ENCODE results near the gene RRP12. TPM values are rescaled to one million over a fixed set of nuclear protein-coding genes. Genes with fewer than 3 reads are reported as not detected.

Gene RRP12
- polyA plus RNA-seq, 1 of the 3 experiments (the other 2 are of a cell fraction) = 46.4 TPM

DNA sequence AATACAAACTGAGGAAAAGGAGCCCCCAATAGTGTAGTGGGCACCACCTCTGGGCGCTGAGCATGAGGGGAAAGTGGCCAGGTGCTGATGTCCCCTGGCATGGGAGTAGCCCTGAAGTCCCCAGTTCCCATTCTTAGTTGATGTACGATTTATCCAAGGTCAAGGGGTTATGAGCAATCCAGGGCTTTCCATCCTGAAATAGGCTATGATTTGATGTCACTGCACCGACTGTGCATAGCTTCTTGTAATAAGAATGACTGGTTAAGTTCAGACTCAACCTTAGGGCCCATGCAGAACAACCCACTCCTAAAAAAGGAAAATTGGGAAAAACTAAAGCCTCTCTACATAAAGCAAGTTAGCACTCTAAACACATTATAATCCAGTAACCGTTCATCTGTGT, 77.6 kb downstream of the RRP12 start:
- Histone ChIP-seq H3K4me3 (ENCODE audit: low read depth in 2 of 2, low read length in 1 of 2) (no peak overlapping the region), H3K4me1 (ENCODE audit: control insufficient read depth in 1 of 2, insufficient read depth in 2 of 2, low read depth in 1 of 2, low read length in 1 of 2) (peaks cover 0 to 5% of the 10 kb centered on the region in 2 experiments; a peak in 1 of 4 replicates), H3K9me2 (no peaks in the 10 kb centered on the region), H3K36me3 (replicated peaks in 1 of 2; ENCODE audit: control insufficient read depth in 1 of 2, insufficient read depth in 2 of 2, low read length in 1 of 2) (no peaks in the 10 kb centered on the region), H3F3A (replicated peaks; ENCODE audit: insufficient read depth) (peaks cover 5% of the 10 kb centered on the region), H2AFZ (ENCODE audit: low read depth) (no peak overlapping the region), H4K20me1 (ENCODE audit: insufficient read depth) (no peaks in the 10 kb centered on the region), H3K9ac (no peak overlapping the region), H3K9me3 (no peaks in the 10 kb centered on the region), H3K27ac (ENCODE audit: low read depth in 2 of 2, low read length in 1 of 2) (no peak overlapping the region), H3K4me2 (no peak overlapping the region), H3K79me2 (ENCODE audit: insufficient read depth) (no peaks in the 10 kb centered on the region), H3K27me3 (ENCODE audit: insufficient read depth) (no peaks in the 10 kb centered on the region)
- DNase-seq = no peak
- WGBS (ENCODE audit: low lambda C conversion rate) = 68% methylated on average over 4 of the region's 4 CpGs
- TF ChIP-seq EP300 (IDR thresholded peaks at IDR 0.05; ENCODE audit: borderline replicate concordance in 1 of 2, low read depth in 1 of 2, low read length in 1 of 2) (no peak), RCOR1 (IDR thresholded peaks at IDR 0.05; ENCODE audit: low read length) (no peak), POLR2AphosphoS5 (IDR thresholded peaks at IDR 0.05; ENCODE audit: low read depth, low read length) (no peak), FOSL2 (IDR thresholded peaks at IDR 0.05; ENCODE audit: borderline replicate concordance, low read depth) (no peak), EZH2phosphoT487 (IDR thresholded peaks at IDR 0.05; ENCODE audit: borderline replicate concordance, low read depth) (no peak), MEF2A (IDR thresholded peaks at IDR 0.05; ENCODE audit: borderline replicate concordance, low read depth) (no peak), TEAD4 (IDR thresholded peaks at IDR 0.05; ENCODE audit: borderline replicate concordance, insufficient read depth) (no peak), RXRA (IDR thresholded peaks at IDR 0.05; ENCODE audit: borderline replicate concordance, low read depth) (no peak), MXI1 (IDR thresholded peaks at IDR 0.05; ENCODE audit: low read depth, low read length) (no peak), FOXM1 (IDR thresholded peaks at IDR 0.05; ENCODE audit: low read depth) (no peak), SIN3A (IDR thresholded peaks at IDR 0.05; ENCODE audit: borderline replicate concordance, low read depth, low read length) (no peak), RAD21 (IDR thresholded peaks at IDR 0.05; ENCODE audit: low read length) (no peak), YY1 (IDR thresholded peaks at IDR 0.05; ENCODE audit: low read depth) (no peak)
- TF ChIP-seq, protein P1, sequence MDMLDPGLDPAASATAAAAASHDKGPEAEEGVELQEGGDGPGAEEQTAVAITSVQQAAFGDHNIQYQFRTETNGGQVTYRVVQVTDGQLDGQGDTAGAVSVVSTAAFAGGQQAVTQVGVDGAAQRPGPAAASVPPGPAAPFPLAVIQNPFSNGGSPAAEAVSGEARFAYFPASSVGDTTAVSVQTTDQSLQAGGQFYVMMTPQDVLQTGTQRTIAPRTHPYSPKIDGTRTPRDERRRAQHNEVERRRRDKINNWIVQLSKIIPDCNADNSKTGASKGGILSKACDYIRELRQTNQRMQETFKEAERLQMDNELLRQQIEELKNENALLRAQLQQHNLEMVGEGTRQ (IDR thresholded peaks at IDR 0.05; ENCODE audit: borderline replicate concordance, low read depth, low read length) = no peak
- TF ChIP-seq, protein P2, sequence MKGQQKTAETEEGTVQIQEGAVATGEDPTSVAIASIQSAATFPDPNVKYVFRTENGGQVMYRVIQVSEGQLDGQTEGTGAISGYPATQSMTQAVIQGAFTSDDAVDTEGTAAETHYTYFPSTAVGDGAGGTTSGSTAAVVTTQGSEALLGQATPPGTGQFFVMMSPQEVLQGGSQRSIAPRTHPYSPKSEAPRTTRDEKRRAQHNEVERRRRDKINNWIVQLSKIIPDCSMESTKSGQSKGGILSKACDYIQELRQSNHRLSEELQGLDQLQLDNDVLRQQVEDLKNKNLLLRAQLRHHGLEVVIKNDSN (IDR thresholded peaks at IDR 0.05; ENCODE audit: borderline replicate concordance, low read depth) = no peak
- TF ChIP-seq, protein P3, sequence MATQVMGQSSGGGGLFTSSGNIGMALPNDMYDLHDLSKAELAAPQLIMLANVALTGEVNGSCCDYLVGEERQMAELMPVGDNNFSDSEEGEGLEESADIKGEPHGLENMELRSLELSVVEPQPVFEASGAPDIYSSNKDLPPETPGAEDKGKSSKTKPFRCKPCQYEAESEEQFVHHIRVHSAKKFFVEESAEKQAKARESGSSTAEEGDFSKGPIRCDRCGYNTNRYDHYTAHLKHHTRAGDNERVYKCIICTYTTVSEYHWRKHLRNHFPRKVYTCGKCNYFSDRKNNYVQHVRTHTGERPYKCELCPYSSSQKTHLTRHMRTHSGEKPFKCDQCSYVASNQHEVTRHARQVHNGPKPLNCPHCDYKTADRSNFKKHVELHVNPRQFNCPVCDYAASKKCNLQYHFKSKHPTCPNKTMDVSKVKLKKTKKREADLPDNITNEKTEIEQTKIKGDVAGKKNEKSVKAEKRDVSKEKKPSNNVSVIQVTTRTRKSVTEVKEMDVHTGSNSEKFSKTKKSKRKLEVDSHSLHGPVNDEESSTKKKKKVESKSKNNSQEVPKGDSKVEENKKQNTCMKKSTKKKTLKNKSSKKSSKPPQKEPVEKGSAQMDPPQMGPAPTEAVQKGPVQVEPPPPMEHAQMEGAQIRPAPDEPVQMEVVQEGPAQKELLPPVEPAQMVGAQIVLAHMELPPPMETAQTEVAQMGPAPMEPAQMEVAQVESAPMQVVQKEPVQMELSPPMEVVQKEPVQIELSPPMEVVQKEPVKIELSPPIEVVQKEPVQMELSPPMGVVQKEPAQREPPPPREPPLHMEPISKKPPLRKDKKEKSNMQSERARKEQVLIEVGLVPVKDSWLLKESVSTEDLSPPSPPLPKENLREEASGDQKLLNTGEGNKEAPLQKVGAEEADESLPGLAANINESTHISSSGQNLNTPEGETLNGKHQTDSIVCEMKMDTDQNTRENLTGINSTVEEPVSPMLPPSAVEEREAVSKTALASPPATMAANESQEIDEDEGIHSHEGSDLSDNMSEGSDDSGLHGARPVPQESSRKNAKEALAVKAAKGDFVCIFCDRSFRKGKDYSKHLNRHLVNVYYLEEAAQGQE (IDR thresholded peaks at IDR 0.05; ENCODE audit: low read depth, low read length) = no peak
- TF ChIP-seq, protein P4, sequence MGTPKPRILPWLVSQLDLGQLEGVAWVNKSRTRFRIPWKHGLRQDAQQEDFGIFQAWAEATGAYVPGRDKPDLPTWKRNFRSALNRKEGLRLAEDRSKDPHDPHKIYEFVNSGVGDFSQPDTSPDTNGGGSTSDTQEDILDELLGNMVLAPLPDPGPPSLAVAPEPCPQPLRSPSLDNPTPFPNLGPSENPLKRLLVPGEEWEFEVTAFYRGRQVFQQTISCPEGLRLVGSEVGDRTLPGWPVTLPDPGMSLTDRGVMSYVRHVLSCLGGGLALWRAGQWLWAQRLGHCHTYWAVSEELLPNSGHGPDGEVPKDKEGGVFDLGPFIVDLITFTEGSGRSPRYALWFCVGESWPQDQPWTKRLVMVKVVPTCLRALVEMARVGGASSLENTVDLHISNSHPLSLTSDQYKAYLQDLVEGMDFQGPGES (IDR thresholded peaks at IDR 0.05; ENCODE audit: low read depth, low read length) = no peak
- TF ChIP-seq, protein P5, sequence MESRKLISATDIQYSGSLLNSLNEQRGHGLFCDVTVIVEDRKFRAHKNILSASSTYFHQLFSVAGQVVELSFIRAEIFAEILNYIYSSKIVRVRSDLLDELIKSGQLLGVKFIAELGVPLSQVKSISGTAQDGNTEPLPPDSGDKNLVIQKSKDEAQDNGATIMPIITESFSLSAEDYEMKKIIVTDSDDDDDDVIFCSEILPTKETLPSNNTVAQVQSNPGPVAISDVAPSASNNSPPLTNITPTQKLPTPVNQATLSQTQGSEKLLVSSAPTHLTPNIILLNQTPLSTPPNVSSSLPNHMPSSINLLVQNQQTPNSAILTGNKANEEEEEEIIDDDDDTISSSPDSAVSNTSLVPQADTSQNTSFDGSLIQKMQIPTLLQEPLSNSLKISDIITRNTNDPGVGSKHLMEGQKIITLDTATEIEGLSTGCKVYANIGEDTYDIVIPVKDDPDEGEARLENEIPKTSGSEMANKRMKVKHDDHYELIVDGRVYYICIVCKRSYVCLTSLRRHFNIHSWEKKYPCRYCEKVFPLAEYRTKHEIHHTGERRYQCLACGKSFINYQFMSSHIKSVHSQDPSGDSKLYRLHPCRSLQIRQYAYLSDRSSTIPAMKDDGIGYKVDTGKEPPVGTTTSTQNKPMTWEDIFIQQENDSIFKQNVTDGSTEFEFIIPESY (IDR thresholded peaks at IDR 0.05; ENCODE audit: borderline replicate concordance, low read depth) = no peak
- TF ChIP-seq, protein P6, sequence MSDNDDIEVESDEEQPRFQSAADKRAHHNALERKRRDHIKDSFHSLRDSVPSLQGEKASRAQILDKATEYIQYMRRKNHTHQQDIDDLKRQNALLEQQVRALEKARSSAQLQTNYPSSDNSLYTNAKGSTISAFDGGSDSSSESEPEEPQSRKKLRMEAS (IDR thresholded peaks at IDR 0.05; ENCODE audit: low read depth) = no peak
- ChIA-PET CTCF (no interaction called here), POLR2A (no interaction called here)
